Stimulated activated CD4-positive, alpha-beta T cell treated with anti-CD3 and anti-CD28 coated beads, Interleukin-15, amount 100 ng/mL, for 1 hour (primary cell): ENCODE data around the gene MATN4.

Experiments
- DNase-seq, 2 donors: peaks; one replicate each; pipeline ENCODE4 v3.0.0-alpha.2; 2020; ENCODE audit warnings: low read depth in 1 of 2, low spot score in 1 of 2

Gene MATN4

GRCh38 chr20:45254383-45255262, 53.5 kb downstream of the MATN4 start, which contains the start of gene SLPI:
TSS of gene SLPI (minus strand) at chr20:45254564. CDS start at chr20:45254543, 21 bp downstream.
- DNase-seq: no peak

GRCh38 chr20:45253261-45253660, 54.8 kb downstream of the MATN4 start:
- DNase-seq: no peak

- no peak for DNase-seq
These were observed 56.1 kb downstream of the MATN4 start for GRCh38 chr20:45251884-45252560.

DNA sequence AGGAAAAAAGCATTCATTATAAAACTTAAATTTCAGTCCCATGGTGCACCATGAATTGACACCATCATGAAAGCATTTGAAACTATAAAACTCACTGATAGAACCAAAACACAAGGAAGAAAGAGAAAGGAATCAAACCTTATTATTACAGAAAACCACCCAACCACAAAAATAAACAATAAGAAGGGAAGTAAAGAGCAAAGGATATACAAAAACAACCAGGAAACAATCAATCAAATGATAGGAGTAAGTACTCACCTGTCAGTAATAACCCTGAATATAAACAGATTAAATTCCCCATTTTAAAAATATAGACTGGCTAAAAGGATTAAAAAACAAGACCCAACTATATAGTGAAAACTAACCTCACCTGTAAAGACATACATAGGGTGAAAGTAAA, 59.5 kb downstream of the MATN4 start:
- no peak for DNase-seq

- no peak for DNase-seq
These were observed 60.2 kb downstream of the MATN4 start for GRCh38 chr20:45247865-45248264.

DNA sequence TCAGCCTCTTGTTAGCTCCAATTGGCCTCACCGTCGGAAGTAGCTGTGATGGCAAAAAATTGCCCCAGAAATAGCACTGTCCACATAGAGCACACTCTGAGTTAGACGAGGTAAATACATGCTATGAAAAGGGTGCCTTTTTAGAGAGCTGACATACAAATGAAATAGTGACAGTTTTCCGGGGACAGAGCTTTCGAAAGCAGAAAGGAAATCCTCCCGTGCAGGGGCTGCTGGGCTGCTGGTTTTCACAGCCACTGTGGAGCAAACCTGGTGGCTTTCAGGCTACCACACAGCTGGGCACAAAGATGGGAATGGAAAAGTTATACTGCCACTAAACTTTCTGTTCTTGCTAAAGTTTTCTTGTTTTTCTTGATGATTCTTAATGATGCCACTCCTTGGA, 62.0 kb downstream of the MATN4 start:
- DNase-seq: no peak
